Sigmoid colon (tissue), 4 donors: ENCODE data around the gene TMEM119.

Experiments used
- CTCF ChIP-seq, 4 experiments: fragments of 450-650 bp in 3 of 4; fragments of 200-600 bp in 1 of 4; IDR thresholded peaks; one replicate each; pipeline ENCODE4 v1.5.1; 2016 to 2019; ENCODE audit warnings: antibody characterized with exemption in 4 of 4, mild to moderate bottlenecking in 3 of 4, moderate library complexity in 2 of 4
- EP300 ChIP-seq, 4 donors: sonication (generic); formaldehyde crosslinking; IDR thresholded peaks; one replicate each; pipeline ENCODE4 v1.6.1; 2017; ENCODE audit warnings: antibody characterized with exemption in 4 of 4
- POLR2AphosphoS5 ChIP-seq, 4 donors: sonication (generic); formaldehyde crosslinking; IDR thresholded peaks; one replicate each; pipeline ENCODE4 v1.6.1; 2017; ENCODE audit warnings: antibody characterized with exemption in 4 of 4

GRCh38 chr12:108564724-108565123 lies 33.2 kb downstream of the TMEM119 start:
- TF ChIP-seq CTCF (IDR thresholded peaks at IDR 0.05) (no peak), POLR2AphosphoS5 (IDR thresholded peaks at IDR 0.05) (no peak), EP300 (IDR thresholded peaks at IDR 0.05) (no peak)
